Naive B cell (primary cell): Measurements from ENCODE around the gene GOLGA1. TPM values are rescaled to one million over a fixed set of nuclear protein-coding genes. Genes with fewer than 3 reads are reported as not detected.
"Not testable (repeated sequence)": the region's sequence is repeated elsewhere in the genome, so short reads cannot be mapped to it uniquely, and the experiment has no call there.

Experiments used
- ATAC-seq, 2 donors: fragments of 150-1000 bp; cut with Tn5 transposase; 2 replicates each; pipeline ENCODE4 v1.10.0; 2021; ENCODE audit warnings: low read depth in 2 of 2, mild to moderate bottlenecking in 2 of 2, moderate library complexity in 2 of 2
- DNase-seq: peaks from one replicate; pipeline ENCODE4 v3.0.0; 2022
- H3K27ac Mint-ChIP-seq, 6 donors: one replicate each; pipeline ENCODE4 v1.8.0; 2020 to 2022; ENCODE audit warnings: mild to moderate bottlenecking in 6 of 6, mixed read lengths in 6 of 6, moderate library complexity in 5 of 6, inconsistent platforms in 2 of 6
- H3K27me3 Mint-ChIP-seq, 3 donors: one replicate each; pipeline ENCODE4 v1.8.0; 2021 to 2022; ENCODE audit warnings: mixed read lengths in 3 of 3, mild to moderate bottlenecking in 1 of 3
- H3K36me3 Mint-ChIP-seq, 2 donors: one replicate each; pipeline ENCODE4 v1.8.0; 2020 to 2022; ENCODE audit warnings: mixed read lengths in 2 of 2, inconsistent platforms in 1 of 2, mild to moderate bottlenecking in 1 of 2
- H3K4me1 Mint-ChIP-seq, 3 donors: one replicate each; pipeline ENCODE4 v1.8.0; 2020 to 2022; ENCODE audit warnings: mixed read lengths in 3 of 3, inconsistent platforms in 1 of 3, mild to moderate bottlenecking in 1 of 3, moderate library complexity in 1 of 3
- H3K4me3 Mint-ChIP-seq, 8 donors: one replicate each; pipeline ENCODE4 v1.8.0; 2020 to 2022; ENCODE audit warnings: mild to moderate bottlenecking in 8 of 8, mixed read lengths in 8 of 8, moderate library complexity in 8 of 8, inconsistent platforms in 2 of 8
- H3K9me3 Mint-ChIP-seq, 7 donors: one replicate each; pipeline ENCODE4 v1.8.0; 2020 to 2022; ENCODE audit warnings: mixed read lengths in 7 of 7, mild to moderate bottlenecking in 5 of 7, inconsistent platforms in 2 of 7, moderate library complexity in 1 of 7
- polyA plus RNA-seq, 6 donors: library from polyadenylated mRNA; unstranded; fragments of 300-500 nt; fragmentation: Illumina TruSeq; gene quantifications; one replicate each; pipeline ENCODE4 v1.2.3, GENCODE V29; 2021; ENCODE audit warnings: low read depth in 6 of 6

Gene GOLGA1
- 1 to 10 TPM; 4.0 to 9.5 (median 6.1) TPM for polyA plus RNA-seq

- DNase-seq = peak; percentile 96
- ATAC-seq = peak; percentile 79 to 86
- Mint-ChIP-seq H3K9me3 (no peaks in the 10 kb centered on the region), H3K27ac (peak within 1 kb of the TSS; percentile 96 to 99 (median 98)), H3K4me1 (peaks cover 19 to 40% (median 31%) of the 10 kb centered on the region in 3 donors), H3K27me3 (no peaks in the 10 kb centered on the region), H3K4me3 (peak within 1 kb of the TSS; percentile 87 to 98 (median 96)), H3K36me3 (peaks cover 0 to 4% of the 10 kb centered on the region in 2 donors)
These were observed at the start of gene GOLGA1 for GRCh38 chr9:124940894-124941678. Gene GOLGA1 (minus strand): TSS chr9:124941083. CDS start chr9:124938711, 2,372 bp downstream.

GRCh38 chr9:124983698-124984097 is 42.8 kb upstream of the GOLGA1 start:
- H3K27me3 Mint-ChIP-seq = no peaks in the 10 kb centered on the region
- ATAC-seq (no peak), DNase-seq (no peak)
- no peak overlapping the region for H3K4me3 Mint-ChIP-seq
- peak overlapping the region in 1 of 6 donors; percentile 64 for H3K27ac Mint-ChIP-seq
- H3K4me1 Mint-ChIP-seq = peaks cover 0 to 6% (median 4%) of the 10 kb centered on the region in 3 donors
- peaks cover 13 to 25% of the 10 kb centered on the region in 2 donors for H3K36me3 Mint-ChIP-seq
- no peaks in the 10 kb centered on the region for H3K9me3 Mint-ChIP-seq

GRCh38 chr9:124980431-124980830 is 39.5 kb upstream of the GOLGA1 start:
- H3K36me3 Mint-ChIP-seq = peaks cover 13 to 17% of the 10 kb centered on the region in 2 donors
- no peaks in the 10 kb centered on the region for H3K27me3 Mint-ChIP-seq
- H3K9me3 Mint-ChIP-seq = no peaks in the 10 kb centered on the region
- DNase-seq (no peak), ATAC-seq (no peak)
- no peak overlapping the region for H3K27ac Mint-ChIP-seq
- H3K4me1 Mint-ChIP-seq = peaks cover 0 to 6% (median 0%) of the 10 kb centered on the region in 3 donors
- H3K4me3 Mint-ChIP-seq = no peak overlapping the region

GRCh38 chr9:124975131-124975530 is 34.2 kb upstream of the GOLGA1 start:
- Mint-ChIP-seq H3K27ac (no peak overlapping the region), H3K4me3 (no peak overlapping the region), H3K27me3 (no peaks in the 10 kb centered on the region), H3K36me3 (peaks cover 8 to 13% of the 10 kb centered on the region in 2 donors), H3K4me1 (peaks cover 0 to 4% (median 0%) of the 10 kb centered on the region in 3 donors), H3K9me3 (no peaks in the 10 kb centered on the region)
- ATAC-seq (no peak), DNase-seq (no peak)

GRCh38 chr9:124973807-124974206 is 32.9 kb upstream of the GOLGA1 start:
- DNase-seq (no peak), ATAC-seq (no peak)
- Mint-ChIP-seq H3K4me3 (no peak overlapping the region), H3K27ac (peak overlapping the region in 3 of 6 donors; percentile 35 to 92 (median 59)), H3K9me3 (no peaks in the 10 kb centered on the region), H3K4me1 (peaks cover 0 to 4% (median 0%) of the 10 kb centered on the region in 3 donors), H3K36me3 (peaks cover 8 to 15% of the 10 kb centered on the region in 2 donors), H3K27me3 (no peaks in the 10 kb centered on the region)

- ATAC-seq = no peak
These were observed 31.4 kb upstream of the GOLGA1 start for GRCh38 chr9:124972241-124972770.

GRCh38 chr9:124969401-124969800 is 28.5 kb upstream of the GOLGA1 start:
- ATAC-seq (no peak), DNase-seq (no peak)
- peak overlapping the region in 2 of 6 donors; percentile 59 to 76 for H3K27ac Mint-ChIP-seq
- H3K27me3 Mint-ChIP-seq = no peaks in the 10 kb centered on the region
- H3K9me3 Mint-ChIP-seq = no peaks in the 10 kb centered on the region
- peaks cover 11 to 15% of the 10 kb centered on the region in 2 donors for H3K36me3 Mint-ChIP-seq
- H3K4me1 Mint-ChIP-seq = peaks cover 8 to 14% (median 13%) of the 10 kb centered on the region in 3 donors
- H3K4me3 Mint-ChIP-seq = no peak overlapping the region

More at GRCh38 chr9:124972241-124972770, 31.4 kb upstream of the GOLGA1 start:
- Mint-ChIP-seq H3K4me3 (no peak overlapping the region), H3K9me3 (no peaks in the 10 kb centered on the region), H3K27ac (no peak overlapping the region), H3K36me3 (peaks cover 15% of the 10 kb centered on the region in 2 donors), H3K4me1 (peaks cover 0 to 4% (median 0%) of the 10 kb centered on the region in 3 donors), H3K27me3 (no peaks in the 10 kb centered on the region)
- DNase-seq = no peak

- DNase-seq (no peak), ATAC-seq (no peak)
- H3K9me3 Mint-ChIP-seq = no peaks in the 10 kb centered on the region
- H3K4me1 Mint-ChIP-seq = peaks cover 12 to 24% (median 22%) of the 10 kb centered on the region in 3 donors
- H3K27ac Mint-ChIP-seq = no peak overlapping the region
- peaks cover 7 to 11% of the 10 kb centered on the region in 2 donors for H3K36me3 Mint-ChIP-seq
- no peak overlapping the region for H3K4me3 Mint-ChIP-seq
- H3K27me3 Mint-ChIP-seq = no peaks in the 10 kb centered on the region
These were observed 27.4 kb upstream of the GOLGA1 start for GRCh38 chr9:124968238-124968637.

GRCh38 chr9:124965775-124966568 is 25.1 kb upstream of the GOLGA1 start:
- H3K36me3 Mint-ChIP-seq, H3K9me3 Mint-ChIP-seq, DNase-seq, H3K27me3 Mint-ChIP-seq: not testable (repeated sequence)
- peaks cover 12 to 24% (median 22%) of the 10 kb centered on the region in 3 donors for H3K4me1 Mint-ChIP-seq
- H3K4me3 Mint-ChIP-seq = peak overlapping the region in 2 of 8 donors; percentile 29 to 44
- peak overlapping the region in 3 of 6 donors; percentile 16 to 91 (median 21) for H3K27ac Mint-ChIP-seq
- ATAC-seq = peak in 1 of 2 donors; percentile 23

- Mint-ChIP-seq H3K27ac (peak overlapping the region in 4 of 6 donors; percentile 51 to 81 (median 70)), H3K9me3 (no peaks in the 10 kb centered on the region)
- ATAC-seq = no peak
These were observed 23.7 kb upstream of the GOLGA1 start for GRCh38 chr9:124964604-124965003.

GRCh38 chr9:124964056-124964455 is 23.2 kb upstream of the GOLGA1 start:
- Mint-ChIP-seq H3K27ac (peak overlapping the region in 4 of 6 donors; percentile 63 to 71 (median 67)), H3K4me3 (peak overlapping the region in 2 of 8 donors; percentile 26 to 32), H3K36me3 (peaks cover 0 to 7% of the 10 kb centered on the region in 2 donors), H3K4me1 (peaks cover 12 to 24% (median 22%) of the 10 kb centered on the region in 3 donors), H3K9me3 (no peaks in the 10 kb centered on the region), H3K27me3 (no peaks in the 10 kb centered on the region)
- ATAC-seq (no peak), DNase-seq (no peak)

More at GRCh38 chr9:124964604-124965003, 23.7 kb upstream of the GOLGA1 start:
- H3K36me3 Mint-ChIP-seq = peaks cover 0 to 7% of the 10 kb centered on the region in 2 donors
- DNase-seq = no peak
- no peaks in the 10 kb centered on the region for H3K27me3 Mint-ChIP-seq
- H3K4me1 Mint-ChIP-seq = peaks cover 12 to 24% (median 22%) of the 10 kb centered on the region in 3 donors
- H3K4me3 Mint-ChIP-seq = peak overlapping the region in 1 of 8 donors; percentile 4

GRCh38 chr9:124960409-124960752 is 19.5 kb upstream of the GOLGA1 start:
- Mint-ChIP-seq H3K36me3 (no peaks in the 10 kb centered on the region), H3K4me1 (peaks cover 12 to 18% (median 17%) of the 10 kb centered on the region in 3 donors), H3K4me3 (no peak overlapping the region), H3K27me3 (no peaks in the 10 kb centered on the region), H3K27ac (no peak overlapping the region), H3K9me3 (no peaks in the 10 kb centered on the region)
- ATAC-seq (no peak), DNase-seq (no peak)
